ENCODE data around the gene OSM. TPM values are rescaled to one million over a fixed set of nuclear protein-coding genes. Genes with fewer than 3 reads are reported as not detected.

OSM gene
- total RNA-seq, 2 donors from 2014 or later = 16.1 to 40.4 TPM

- Mint-ChIP-seq H3K27ac (no peak overlapping the region), H3K36me3 (peaks cover 16 to 44% of the 10 kb centered on the region in 2 donors), H3K9me3 (no peaks in the 10 kb centered on the region)
- no peak for DNase-seq (ENCODE audit: low spot score in 2 of 2)
- ATAC-seq = no peak
These were observed 4.5 kb downstream of the OSM start for GRCh38 chr22:30262112-30262511.

GRCh38 chr22:30261134-30261533, 5.5 kb downstream of the OSM start:
- ATAC-seq = no peak
- DNase-seq (ENCODE audit: low spot score in 2 of 2) = no peak
- Mint-ChIP-seq H3K9me3 (no peaks in the 10 kb centered on the region), H3K27ac (peak overlapping the region in 1 of 2 donors; percentile 3), H3K36me3 (peaks cover 13 to 39% of the 10 kb centered on the region in 2 donors)

GRCh38 chr22:30260682-30261081, 6.0 kb downstream of the OSM start:
- ATAC-seq = no peak
- Mint-ChIP-seq H3K27ac (no peak overlapping the region), H3K36me3 (peaks cover 8 to 34% of the 10 kb centered on the region in 2 donors), H3K9me3 (no peaks in the 10 kb centered on the region)
- DNase-seq (ENCODE audit: low spot score in 2 of 2) = no peak

- H3K36me3 Mint-ChIP-seq = peaks cover 4 to 30% of the 10 kb centered on the region in 2 donors
- no peaks in the 10 kb centered on the region for H3K9me3 Mint-ChIP-seq
- H3K27ac Mint-ChIP-seq = no peak overlapping the region
- DNase-seq (ENCODE audit: low spot score in 2 of 2) (no peak), ATAC-seq (no peak)
These were observed 6.4 kb downstream of the OSM start for GRCh38 chr22:30260276-30260675.

GRCh38 chr22:30254314-30254713, 12.3 kb downstream of the OSM start:
- Mint-ChIP-seq H3K36me3 (no peaks in the 10 kb centered on the region), H3K27ac (no peak overlapping the region), H3K9me3 (no peaks in the 10 kb centered on the region)
- ATAC-seq = no peak
- DNase-seq (ENCODE audit: low spot score in 2 of 2) = no peak

- no peak for DNase-seq (ENCODE audit: low spot score in 2 of 2)
- no peak for ATAC-seq
- Mint-ChIP-seq H3K27ac (no peak overlapping the region), H3K36me3 (no peaks in the 10 kb centered on the region), H3K9me3 (no peaks in the 10 kb centered on the region)
These were observed 13.3 kb downstream of the OSM start for GRCh38 chr22:30253205-30253852.

GRCh38 chr22:30252411-30253204, 14.0 kb downstream of the OSM start:
- Mint-ChIP-seq H3K27ac (no peak overlapping the region), H3K36me3 (no peaks in the 10 kb centered on the region), H3K9me3 (no peaks in the 10 kb centered on the region)
- ATAC-seq (no peak), DNase-seq (ENCODE audit: low spot score in 2 of 2) (no peak)

GRCh38 chr22:30251711-30252110, 14.9 kb downstream of the OSM start:
- peaks cover 0 to 2% of the 10 kb centered on the region in 2 donors for H3K36me3 Mint-ChIP-seq
- no peak for ATAC-seq

GRCh38 chr22:30250661-30251267, 15.9 kb downstream of the OSM start:
- peak overlapping the region in 1 of 2 donors; percentile 50 for H3K27ac Mint-ChIP-seq
- H3K36me3 Mint-ChIP-seq = peaks cover 6 to 12% of the 10 kb centered on the region in 2 donors
- H3K9me3 Mint-ChIP-seq = no peaks in the 10 kb centered on the region
- DNase-seq (ENCODE audit: low spot score in 2 of 2) (peak in 1 of 2 donors; percentile 77), ATAC-seq (peak; percentile 27 to 77)

More at GRCh38 chr22:30251711-30252110, 14.9 kb downstream of the OSM start:
- DNase-seq (ENCODE audit: low spot score in 2 of 2) = no peak
- Mint-ChIP-seq H3K9me3 (no peaks in the 10 kb centered on the region), H3K27ac (no peak overlapping the region)

- no peak overlapping the region for H3K27ac Mint-ChIP-seq
- ATAC-seq (no peak), DNase-seq (ENCODE audit: low spot score in 2 of 2) (no peak)
- H3K9me3 Mint-ChIP-seq = no peaks in the 10 kb centered on the region
- H3K36me3 Mint-ChIP-seq = peaks cover 12 to 19% of the 10 kb centered on the region in 2 donors
These were observed 16.5 kb downstream of the OSM start for GRCh38 chr22:30250039-30250565.

- H3K9me3 Mint-ChIP-seq = no peaks in the 10 kb centered on the region
- no peak overlapping the region for H3K27ac Mint-ChIP-seq
- H3K36me3 Mint-ChIP-seq = peaks cover 20 to 26% of the 10 kb centered on the region in 2 donors
- ATAC-seq = no peak
- no peak for DNase-seq (ENCODE audit: low spot score in 2 of 2)
These were observed 17.3 kb downstream of the OSM start for GRCh38 chr22:30249049-30250038.

GRCh38 chr22:30248484-30248883, 18.2 kb downstream of the OSM start:
- DNase-seq (ENCODE audit: low spot score in 2 of 2) (no peak), ATAC-seq (no peak)
- H3K27ac Mint-ChIP-seq = peak overlapping the region; percentile 5 to 78
- peaks cover 28 to 35% of the 10 kb centered on the region in 2 donors for H3K36me3 Mint-ChIP-seq
- no peaks in the 10 kb centered on the region for H3K9me3 Mint-ChIP-seq

GRCh38 chr22:30247974-30248373, 18.7 kb downstream of the OSM start:
- Mint-ChIP-seq H3K27ac (peak overlapping the region; percentile 5 to 96), H3K36me3 (peaks cover 28 to 40% of the 10 kb centered on the region in 2 donors), H3K9me3 (no peaks in the 10 kb centered on the region)
- DNase-seq (ENCODE audit: low spot score in 2 of 2) (no peak), ATAC-seq (no peak)

- ATAC-seq = no peak
- peaks cover 28 to 44% of the 10 kb centered on the region in 2 donors for H3K36me3 Mint-ChIP-seq
- no peaks in the 10 kb centered on the region for H3K9me3 Mint-ChIP-seq
- H3K27ac Mint-ChIP-seq = peak overlapping the region in 1 of 2 donors; percentile 96
- no peak for DNase-seq (ENCODE audit: low spot score in 2 of 2)
These were observed 19.1 kb downstream of the OSM start for GRCh38 chr22:30247561-30247960.

GRCh38 chr22:30246814-30247376, 19.8 kb downstream of the OSM start:
- peaks cover 28 to 45% of the 10 kb centered on the region in 2 donors for H3K36me3 Mint-ChIP-seq

More at GRCh38 chr22:30246814-30247376, 19.8 kb downstream of the OSM start:
- Mint-ChIP-seq H3K9me3 (no peaks in the 10 kb centered on the region), H3K27ac (peak overlapping the region; percentile 96 to 97)
- peak; percentile 23 to 49 for ATAC-seq
- peak in 1 of 2 donors; percentile 69 for DNase-seq (ENCODE audit: low spot score in 2 of 2)

Measured in activated naive CD4-positive, alpha-beta T cell treated with anti-CD3 and anti-CD28 coated beads, Interleukin-2, amount 50 U/mL, for 72 hours (primary cell).